Mesenchymal stem cell (in vitro differentiated cells and primary cell): ENCODE results near the gene C19orf12.

Experiments used
- DNase-seq: peaks from one replicate; pipeline ENCODE4 v3.0.0-alpha.2; 2013
- H2AFZ ChIP-seq: one replicate; pipeline ENCODE4 v1.6.1; 2013; ENCODE audit warnings: low read depth, mild to moderate bottlenecking, control low read depth, inconsistent platforms, low read length, moderate library complexity
- H2AK5ac ChIP-seq: 2 replicates; pipeline ENCODE4 v1.6.1; 2013; ENCODE audit warnings: low read length, moderate library complexity, mild to moderate bottlenecking, inconsistent platforms; ENCODE audit not compliant: severe bottlenecking
- H2BK120ac ChIP-seq: one replicate; pipeline ENCODE4 v1.6.1; 2013; ENCODE audit warnings: low read depth, mild to moderate bottlenecking, inconsistent platforms, low read length, moderate library complexity
- H2BK12ac ChIP-seq, 2 experiments: one replicate each; pipeline ENCODE4 v1.6.1; 2013; ENCODE audit warnings: inconsistent platforms in 2 of 2, low read length in 2 of 2, mild to moderate bottlenecking in 2 of 2, moderate library complexity in 2 of 2, control low read depth in 1 of 2
- H2BK15ac ChIP-seq: one replicate; pipeline ENCODE4 v1.6.1; 2013; ENCODE audit warnings: mild to moderate bottlenecking, low read depth, inconsistent platforms; ENCODE audit not compliant: poor library complexity, severe bottlenecking
- H2BK5ac ChIP-seq: 2 replicates; pipeline ENCODE4 v1.6.1; 2013; ENCODE audit warnings: low read depth, mild to moderate bottlenecking, low read length, control low read depth, inconsistent platforms; ENCODE audit not compliant: poor library complexity, severe bottlenecking
- H3K14ac ChIP-seq, 2 experiments: one replicate each; pipeline ENCODE4 v1.6.1; 2013; ENCODE audit warnings: inconsistent platforms in 2 of 2, low read length in 2 of 2, control low read depth in 1 of 2, mild to moderate bottlenecking in 1 of 2, moderate library complexity in 1 of 2
- H3K18ac ChIP-seq, 2 experiments: one replicate each; pipeline ENCODE4 v1.6.1; 2013; ENCODE audit warnings: inconsistent platforms in 2 of 2, low read length in 2 of 2, control low read depth in 1 of 2, low read depth in 1 of 2, mild to moderate bottlenecking in 1 of 2
- H3K23ac ChIP-seq, 2 experiments: one replicate each; pipeline ENCODE4 v1.6.1; 2013; ENCODE audit warnings: inconsistent platforms in 2 of 2, low read length in 2 of 2, mild to moderate bottlenecking in 2 of 2, moderate library complexity in 2 of 2, control low read depth in 1 of 2
- H3K27ac ChIP-seq: 2 replicates; pipeline ENCODE4 v1.5.1; 2013; ENCODE audit warnings: mild to moderate bottlenecking, moderate library complexity, low read length, control low read depth, inconsistent platforms; ENCODE audit not compliant: poor library complexity, severe bottlenecking
- H3K27me3 ChIP-seq, 2 experiments: 2 replicates each; pipeline versions ENCODE4 v1.6.1 to v1.7.0; 2013; ENCODE audit warnings: low read length in 2 of 2, mild to moderate bottlenecking in 2 of 2, moderate library complexity in 2 of 2, control low read depth in 1 of 2, inconsistent platforms in 1 of 2; ENCODE audit not compliant: control insufficient read depth in 1 of 2, insufficient read depth in 1 of 2
- H3K36me3 ChIP-seq, 2 experiments: 2 replicates each; pipeline versions ENCODE4 v1.6.1 to v1.7.0; 2013; ENCODE audit warnings: low read length in 2 of 2, control low read depth in 1 of 2, inconsistent platforms in 1 of 2, low read depth in 1 of 2, mild to moderate bottlenecking in 1 of 2; ENCODE audit not compliant: insufficient read depth in 2 of 2, control insufficient read depth in 1 of 2
- H3K4ac ChIP-seq, 2 experiments: one replicate each; pipeline ENCODE4 v1.6.1; 2013; ENCODE audit warnings: inconsistent platforms in 2 of 2, low read length in 2 of 2, mild to moderate bottlenecking in 2 of 2, moderate library complexity in 2 of 2, control low read depth in 1 of 2, low read depth in 1 of 2
- H3K4me1 ChIP-seq: 2 replicates; pipeline ENCODE4 v1.6.1; 2013; ENCODE audit warnings: low read depth, low read length, control low read depth; ENCODE audit not compliant: control insufficient read depth, insufficient read depth
- H3K4me2 ChIP-seq: 2 replicates; pipeline ENCODE4 v1.6.1; 2013; ENCODE audit warnings: low read length, mild to moderate bottlenecking, inconsistent platforms; ENCODE audit not compliant: poor library complexity, severe bottlenecking
- H3K4me3 ChIP-seq, 2 experiments: 2 replicates each; pipeline versions ENCODE4 v1.5.1 to v1.7.0; 2013; ENCODE audit warnings: low read length in 2 of 2, mild to moderate bottlenecking in 2 of 2, control low read depth in 1 of 2, low read depth in 1 of 2; ENCODE audit not compliant: insufficient read depth in 1 of 2
- H3K79me1 ChIP-seq: replicated peaks from 2 replicates; pipeline ENCODE4 v1.6.1; 2013; ENCODE audit warnings: mild to moderate bottlenecking, control low read depth, low read length, inconsistent platforms; ENCODE audit not compliant: poor library complexity, severe bottlenecking
- H3K9ac ChIP-seq: 2 replicates; pipeline ENCODE4 v1.7.0; 2013; ENCODE audit warnings: mild to moderate bottlenecking, low read length, moderate library complexity
- H3K9me3 ChIP-seq: 2 replicates; pipeline ENCODE4 v1.7.0; 2013; ENCODE audit warnings: mild to moderate bottlenecking, low read length; ENCODE audit not compliant: control insufficient read depth
- H4K8ac ChIP-seq: one replicate; pipeline ENCODE4 v1.6.1; 2013; ENCODE audit warnings: inconsistent platforms, mild to moderate bottlenecking, low read length, moderate library complexity
- H4K91ac ChIP-seq: one replicate; pipeline ENCODE4 v1.6.1; 2013; ENCODE audit warnings: mild to moderate bottlenecking, low read length, inconsistent platforms
- WGBS: methylation state at CpG from one replicate; pipeline ENCODE4 v1.1.7; 2013; ENCODE audit warnings: mixed read lengths; 5-methylcytosine and 5-hydroxymethylcytosine counted together

Gene C19orf12

GRCh38 chr19:29685326-29685725, 29.7 kb downstream of the C19orf12 start:
- H3K27ac ChIP-seq = no peak overlapping the region
- no peak overlapping the region for H2BK5ac ChIP-seq
- 97% methylated on average over 6 of the region's 7 CpGs for WGBS
- no peak overlapping the region for H3K14ac ChIP-seq
- H3K27me3 ChIP-seq = peaks cover 0 to 4% of the 10 kb centered on the region in 2 experiments
- H2AK5ac ChIP-seq = no peak overlapping the region
- DNase-seq = no peak
- H3K4me1 ChIP-seq = peaks cover 5% of the 10 kb centered on the region
- no peak overlapping the region for H3K4me2 ChIP-seq
- H3K4me3 ChIP-seq = no peak overlapping the region
- H3K4ac ChIP-seq = no peak overlapping the region
- no peak overlapping the region for H3K9ac ChIP-seq
- no peak overlapping the region for H2BK120ac ChIP-seq
- H3K23ac ChIP-seq = no peak overlapping the region
- H4K8ac ChIP-seq = no peak overlapping the region
- H3K9me3 ChIP-seq = no peaks in the 10 kb centered on the region
- no peak overlapping the region for H2AFZ ChIP-seq
- no peaks in the 10 kb centered on the region for H3K36me3 ChIP-seq
- no peak overlapping the region for H2BK12ac ChIP-seq
- no peak overlapping the region for H2BK15ac ChIP-seq
- H4K91ac ChIP-seq = no peak overlapping the region
- H3K79me1 ChIP-seq = no peaks in the 10 kb centered on the region
- no peak overlapping the region for H3K18ac ChIP-seq

- Histone ChIP-seq H4K8ac (no peak overlapping the region), H3K18ac (no peak overlapping the region), H2AK5ac (no peak overlapping the region), H2BK12ac (no peak overlapping the region), H2BK15ac (no peak overlapping the region), H3K36me3 (peaks cover 0 to 6% of the 10 kb centered on the region in 2 experiments), H3K4ac (no peak overlapping the region), H3K23ac (no peak overlapping the region), H3K14ac (no peak overlapping the region), H3K4me3 (no peak overlapping the region), H4K91ac (no peak overlapping the region), H3K4me2 (no peak overlapping the region), H3K4me1 (peaks cover 6% of the 10 kb centered on the region), H3K27ac (no peak overlapping the region), H3K9me3 (no peaks in the 10 kb centered on the region), H2BK5ac (no peak overlapping the region), H2AFZ (no peak overlapping the region), H3K27me3 (peaks cover 0 to 4% of the 10 kb centered on the region in 2 experiments), H2BK120ac (no peak overlapping the region), H3K9ac (no peak overlapping the region), H3K79me1 (no peaks in the 10 kb centered on the region)
- 90% methylated on average over 10 of the region's 10 CpGs for WGBS
- no peak for DNase-seq
These were observed 32.1 kb downstream of the C19orf12 start for GRCh38 chr19:29683009-29683408.

GRCh38 chr19:29682236-29682895, 32.7 kb downstream of the C19orf12 start:
- 87% methylated on average over 16 of the region's 16 CpGs for WGBS
- no peak overlapping the region for H3K23ac ChIP-seq

GRCh38 chr19:29681422-29682235, 33.4 kb downstream of the C19orf12 start:
- Histone ChIP-seq H4K91ac (no peak overlapping the region), H2BK12ac (no peak overlapping the region), H2BK120ac (no peak overlapping the region), H3K27me3 (peaks cover 0 to 4% of the 10 kb centered on the region in 2 experiments), H3K36me3 (peaks cover 10 to 15% of the 10 kb centered on the region in 2 experiments), H3K14ac (no peak overlapping the region), H3K4me2 (no peak overlapping the region), H3K4me1 (peaks cover 1% of the 10 kb centered on the region), H3K9me3 (no peaks in the 10 kb centered on the region), H2AK5ac (no peak overlapping the region), H3K18ac (no peak overlapping the region), H3K9ac (peak overlapping the region; percentile 51), H3K79me1 (no peaks in the 10 kb centered on the region), H2AFZ (no peak overlapping the region), H2BK5ac (no peak overlapping the region), H3K4ac (no peak overlapping the region), H3K27ac (no peak overlapping the region), H2BK15ac (no peak overlapping the region), H3K4me3 (no peak overlapping the region), H4K8ac (no peak overlapping the region), H3K23ac (no peak overlapping the region)
- WGBS = 80% methylated on average over 13 of the region's 13 CpGs
- no peak for DNase-seq

More at GRCh38 chr19:29682236-29682895, 32.7 kb downstream of the C19orf12 start:
- Histone ChIP-seq H2BK120ac (no peak overlapping the region), H3K9ac (peak overlapping the region; percentile 51), H2AK5ac (no peak overlapping the region), H3K36me3 (peaks cover 3 to 8% of the 10 kb centered on the region in 2 experiments), H4K91ac (no peak overlapping the region), H3K4me3 (no peak overlapping the region), H3K18ac (no peak overlapping the region), H3K27ac (no peak overlapping the region), H2AFZ (no peak overlapping the region), H3K14ac (no peak overlapping the region), H3K4me1 (peaks cover 4% of the 10 kb centered on the region), H2BK5ac (no peak overlapping the region), H2BK12ac (no peak overlapping the region), H3K4ac (no peak overlapping the region), H3K4me2 (no peak overlapping the region), H4K8ac (no peak overlapping the region), H3K79me1 (no peaks in the 10 kb centered on the region), H3K9me3 (no peaks in the 10 kb centered on the region), H2BK15ac (no peak overlapping the region), H3K27me3 (peaks cover 0 to 4% of the 10 kb centered on the region in 2 experiments)
- no peak for DNase-seq
